GM12878 (cell line): ENCODE results near the gene AKT1S1. TPM values are rescaled to one million over a fixed set of nuclear protein-coding genes. Genes with fewer than 3 reads are reported as not detected.

Source experiments
- ASH2L ChIP-seq: fragments of 300-600, 200-600 bp; sonication (generic); IDR thresholded peaks from 2 replicates; pipeline ENCODE4 v1.6.1; 2017; ENCODE audit warnings: low read depth, mild to moderate bottlenecking, borderline replicate concordance
- FOS ChIP-seq: IDR thresholded peaks from 3 replicates; pipeline ENCODE4 v1.6.1; 2011; ENCODE audit warnings: borderline replicate concordance; ENCODE audit not compliant: insufficient read length; ENCODE audit errors: extremely low read depth
- FOXM1 ChIP-seq: IDR thresholded peaks from 2 replicates; pipeline ENCODE4 v1.6.1; 2012; ENCODE audit warnings: low read depth, mild to moderate bottlenecking, inconsistent platforms, low read length, moderate library complexity
- GABPA ChIP-seq: IDR thresholded peaks from 2 replicates; pipeline ENCODE4 v1.6.1; 2014; ENCODE audit warnings: antibody characterized with exemption, low read depth, mild to moderate bottlenecking, inconsistent platforms
- HDAC6 ChIP-seq: fragments of 200-600 bp; sonication (generic); IDR thresholded peaks from one replicate; pipeline ENCODE4 v1.8.0; 2017; ENCODE audit warnings: antibody characterized with exemption; ENCODE audit not compliant: unreplicated experiment
- MTA2 ChIP-seq: fragments of 450-650 bp; IDR thresholded peaks from 2 replicates; pipeline ENCODE4 v1.6.1; 2016; ENCODE audit warnings: low read depth, mild to moderate bottlenecking, moderate library complexity
- NBN ChIP-seq: fragments of 450-650 bp; IDR thresholded peaks from 2 replicates; pipeline ENCODE4 v1.6.1; 2016
- NFYB ChIP-seq: IDR thresholded peaks from 2 replicates; pipeline ENCODE4 v1.6.1; 2011; ENCODE audit warnings: low read depth, mild to moderate bottlenecking, low read length, improper control_type of control experiment, moderate library complexity; ENCODE audit not compliant: insufficient read depth
- PAX5 ChIP-seq: IDR thresholded peaks from 2 replicates; pipeline ENCODE4 v1.6.1; 2011; ENCODE audit warnings: low read depth, low read length, borderline replicate concordance
- PKNOX1 ChIP-seq: fragments of 450-650 bp; IDR thresholded peaks from 2 replicates; pipeline ENCODE4 v1.6.1; 2016; ENCODE audit warnings: mild to moderate bottlenecking
- POLR2A ChIP-seq: IDR thresholded peaks from 2 replicates; pipeline ENCODE4 v1.6.1; 2011; ENCODE audit warnings: low read depth, mild to moderate bottlenecking, low read length
- POLR2AphosphoS2 ChIP-seq: IDR thresholded peaks from 2 replicates; pipeline ENCODE4 v1.6.1; 2011; ENCODE audit warnings: low read depth, mild to moderate bottlenecking, low read length, improper control_type of control experiment, moderate library complexity
- POU2F2 ChIP-seq: IDR thresholded peaks from 3 replicates; pipeline ENCODE4 v1.6.1; 2011; ENCODE audit warnings: low read depth, mild to moderate bottlenecking, low read length, borderline replicate concordance
- PRDM15 ChIP-seq: fragments of 450-650 bp; formaldehyde crosslinking; IDR thresholded peaks from 2 replicates; pipeline ENCODE4 v1.4.0; 2020; ENCODE audit warnings: mild to moderate bottlenecking, moderate library complexity
- RB1 ChIP-seq: fragments of 450-650 bp; formaldehyde crosslinking; IDR thresholded peaks from 2 replicates; pipeline ENCODE4 v1.6.1; 2017; ENCODE audit warnings: mild to moderate bottlenecking, borderline replicate concordance
- RBBP5 ChIP-seq: fragments of 200-600 bp; sonication (generic); conservative IDR thresholded peaks from 2 replicates; pipeline ENCODE4 v1.6.1; 2016
- RCOR1 ChIP-seq: conservative IDR thresholded peaks from 2 replicates; pipeline ENCODE4 v1.6.1; 2012; ENCODE audit warnings: low read depth, low read length, improper control_type of control experiment
- SMAD1 ChIP-seq: fragments of 450-650 bp; IDR thresholded peaks from 2 replicates; pipeline ENCODE4 v1.6.1; 2018; ENCODE audit warnings: mild to moderate bottlenecking, low read depth; ENCODE audit not compliant: partially characterized antibody
- TAF1 ChIP-seq: IDR thresholded peaks from 2 replicates; pipeline ENCODE4 v1.6.1; 2011; ENCODE audit warnings: mild to moderate bottlenecking, low read depth, low read length, borderline replicate concordance
- TCF7 ChIP-seq: IDR thresholded peaks from 2 replicates; pipeline ENCODE4 v1.6.1; 2014; ENCODE audit warnings: antibody characterized with exemption, borderline replicate concordance
- WRNIP1 ChIP-seq: IDR thresholded peaks from 2 replicates; pipeline ENCODE4 v1.6.1; 2011; ENCODE audit warnings: low read depth, low read length, improper control_type of control experiment, borderline replicate concordance
- ZBTB4 ChIP-seq: fragments of 450-650 bp; formaldehyde crosslinking; IDR thresholded peaks from 2 replicates; pipeline ENCODE4 v1.4.0; 2022; ENCODE audit warnings: mild to moderate bottlenecking, moderate library complexity
- ZNF207 ChIP-seq: fragments of 450-650 bp; IDR thresholded peaks from 2 replicates; pipeline ENCODE4 v1.6.1; 2014; ENCODE audit warnings: antibody characterized with exemption, mild to moderate bottlenecking, borderline replicate concordance
- ZNF217 ChIP-seq: fragments of 450-650 bp; IDR thresholded peaks from 2 replicates; pipeline ENCODE4 v1.6.1; 2017; ENCODE audit warnings: antibody characterized with exemption, mild to moderate bottlenecking
- ZNF384 ChIP-seq: IDR thresholded peaks from 2 replicates; pipeline ENCODE4 v1.6.1; 2012; ENCODE audit warnings: low read depth, mild to moderate bottlenecking, low read length, improper control_type of control experiment, borderline replicate concordance
- polyA plus RNA-seq, 11 experiments: library from polyadenylated mRNA; depleted of rRNA in 4 of 11; unstranded in 6 of 11; stranded (reverse) in 5 of 11; fragments of >200 nt; fragmentation: Nextera tagmentation in 4 of 11; fragmentation: Illumina TruSeq in 1 of 11; extraction: Ambion mirVana in 4 of 11; extraction: Trizol in 1 of 11; gene quantifications; 1 replicate in 1 of 11; 2 replicates in 10 of 11; pipeline versions ENCODE4 v1.2.1 to v1.2.3, GENCODE V29; 2011 to 2016; ENCODE audit warnings: inconsistent platforms in 2 of 11, missing spikeins in 2 of 11, low read depth in 1 of 11
- total RNA-seq, 4 experiments: library from RNA; depleted of rRNA in 3 of 4; stranded (reverse); fragments of >200 nt in 3 of 4; fragmentation: Illumina TruSeq in 1 of 4; extraction: Trizol in 1 of 4; gene quantifications; 2 replicates each; pipeline versions ENCODE4 v1.2.1 to v1.2.3, GENCODE V29; 2013 to 2021

Gene AKT1S1
- total and polyA plus RNA-seq, 10 of the 15 experiments (the other 5 are each of a cell fraction or from before 2014, with no cell fraction given): 0.43 to 23.0 (median 12.3) TPM

- no peak for TF ChIP-seq NFYB
- TF ChIP-seq ASH2L: no peak
- no peak for TF ChIP-seq ZNF384
- no peak; the same call in 2 of the 3 replicates for TF ChIP-seq POU2F2
- peak; percentile 57 for TF ChIP-seq PKNOX1
- TF ChIP-seq PRDM15 (CRISPR knock-in tag): no peak
- peak; percentile 70 for TF ChIP-seq TAF1
- TF ChIP-seq FOXM1: no peak
- no peak for TF ChIP-seq SMAD1
- no peak for TF ChIP-seq ZNF217
- no peak for TF ChIP-seq WRNIP1
- TF ChIP-seq RBBP5: no peak
- TF ChIP-seq FOS: no peak
- TF ChIP-seq HDAC6: no peak
- peak; percentile 74; the same call in 1 of the 2 replicates for TF ChIP-seq POLR2AphosphoS2
- no peak for TF ChIP-seq MTA2
- peak; percentile 66; the same call in 1 of the 2 replicates for TF ChIP-seq NBN
- peak; percentile 81 for TF ChIP-seq GABPA
- TF ChIP-seq TCF7: no peak
- peak; percentile 78 for TF ChIP-seq POLR2A
- peak; percentile 94 for TF ChIP-seq RCOR1
- no peak for TF ChIP-seq ZBTB4 (CRISPR knock-in tag)
- no peak for TF ChIP-seq PAX5
- no peak for TF ChIP-seq RB1
- TF ChIP-seq ZNF207: peak; percentile 36; the same call in 1 of the 2 replicates
These were observed 634 bp downstream of the AKT1S1 start (continued) for GRCh38 chr19:49876422-49877019.
